Esophagus muscularis mucosa (tissue), 4 donors: ENCODE results near the gene RUSF1. TPM values are rescaled to one million over a fixed set of nuclear protein-coding genes. Genes with fewer than 3 reads are reported as not detected.

Experiments
- DNase-seq: peaks from one replicate; pipeline ENCODE4 v3.0.0-alpha.2; 2017; ENCODE audit errors: extremely low spot score
- H3K27ac ChIP-seq, 4 donors: fragments of 200-600 bp; sonication (generic); replicated peaks in 1 of 4; 1 replicate in 3 of 4; 2 replicates in 1 of 4; pipeline ENCODE4 v1.5.1; 2016 to 2019; ENCODE audit warnings: mild to moderate bottlenecking in 1 of 4
- H3K27me3 ChIP-seq, 4 donors: fragments of 200-600 bp; sonication (generic); one replicate each; pipeline versions ENCODE4 v1.5.1 to v1.6.0; 2016 to 2019
- H3K36me3 ChIP-seq, 4 donors: fragments of 200-600 bp; sonication (generic); one replicate each; pipeline ENCODE4 v1.5.1; 2016 to 2019
- H3K4me1 ChIP-seq, 4 donors: fragments of 200-600 bp; sonication (generic); one replicate each; pipeline ENCODE4 v1.5.1; 2016 to 2019
- H3K4me3 ChIP-seq, 4 donors: fragments of 200-600 bp; sonication (generic); 1 replicate in 2 of 4; 2 replicates in 2 of 4; pipeline ENCODE4 v1.5.1; 2016 to 2019; ENCODE audit warnings: mild to moderate bottlenecking in 4 of 4, moderate library complexity in 1 of 4
- H3K9me3 ChIP-seq, 4 donors: fragments of 200-600 bp; sonication (generic); 1 replicate in 3 of 4; 2 replicates in 1 of 4; pipeline ENCODE4 v1.5.1; 2016 to 2019
- EP300 ChIP-seq: sonication (generic); formaldehyde crosslinking; IDR thresholded peaks from one replicate; pipeline ENCODE4 v1.6.1; 2017; ENCODE audit warnings: antibody characterized with exemption
- POLR2A ChIP-seq: fragments of 450-650 bp; IDR thresholded peaks from one replicate; pipeline ENCODE4 v1.6.1; 2017; ENCODE audit warnings: antibody characterized with exemption, moderate library complexity, mild to moderate bottlenecking, low read depth
- POLR2AphosphoS5 ChIP-seq, 2 donors: sonication (generic); formaldehyde crosslinking; IDR thresholded peaks; one replicate each; pipeline ENCODE4 v1.6.1; 2017; ENCODE audit warnings: antibody characterized with exemption in 2 of 2
- WGBS: methylation state at CpG from one replicate; pipeline ENCODE4 v1.1.5; 2018; 5-methylcytosine and 5-hydroxymethylcytosine counted together
- intact Hi-C: fragments of 100-400 bp; cut with DNase I; formaldehyde crosslinking; loops from one replicate; pipeline ENCODE4 v1.15.1; 2023
- total RNA-seq, 4 donors: library from RNA; depleted of rRNA; stranded (reverse); fragments of >200 nt; gene quantifications; one replicate each; pipeline versions ENCODE4 v1.1.0 to v1.2.1, GENCODE V29; 2016
- TF ChIP-seq, protein P1 (sequence below), 3 experiments: fragments of 200-600 bp in 2 of 3; fragments of 450-650 bp in 1 of 3; sonication (generic) in 2 of 3; IDR thresholded peaks; one replicate each; pipeline ENCODE4 v1.5.1; 2017 to 2019; ENCODE audit warnings: antibody characterized with exemption in 3 of 3, mild to moderate bottlenecking in 2 of 3, moderate library complexity in 1 of 3

Gene RUSF1
- total RNA-seq, 4 donors from 2014 or later: 32.4 to 51.3 (median 43.6) TPM

DNA sequence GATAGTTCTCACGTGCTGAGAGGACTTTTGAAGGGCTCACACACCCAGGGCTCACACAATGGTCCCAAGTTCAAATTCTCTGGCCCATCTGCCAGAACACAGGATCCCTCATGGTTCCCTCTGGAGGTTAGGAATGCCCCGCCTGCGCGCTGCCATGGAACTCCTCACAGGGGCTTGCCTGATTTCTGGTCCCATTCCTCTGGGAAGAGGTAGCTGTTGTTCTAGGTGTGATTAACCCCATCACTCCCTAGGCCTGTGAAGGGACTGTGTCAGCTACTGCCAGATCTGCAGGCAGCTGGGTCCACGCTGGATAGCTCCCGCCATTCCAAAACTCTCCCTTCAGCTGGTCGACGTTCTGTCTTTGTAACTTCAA lies 51.2 kb downstream of the RUSF1 start:
- intact Hi-C loops: loop anchor here (10.0 kb wide), 1 partner anchor 408 kb away; no protein-coding TSS in a partner anchor
- H3K4me3 ChIP-seq: peak overlapping the region in 3 of 4 donors; percentile 72 to 96 (median 82)
- peaks cover 69 to 80% (median 73%) of the 10 kb centered on the region in 4 donors for H3K4me1 ChIP-seq
- no peaks in the 10 kb centered on the region for H3K27me3 ChIP-seq
- peak overlapping the region in 3 of 4 donors; percentile 98 to 99 (median 99) for H3K27ac ChIP-seq
- peaks cover under 1 to 8% (median 4%) of the 10 kb centered on the region in 4 donors for H3K36me3 ChIP-seq
- 73% methylated on average over 8 of the region's 8 CpGs for WGBS
- DNase-seq: no peak
- no peaks in the 10 kb centered on the region for H3K9me3 ChIP-seq
- TF ChIP-seq POLR2A: no peak
- TF ChIP-seq, protein P1, sequence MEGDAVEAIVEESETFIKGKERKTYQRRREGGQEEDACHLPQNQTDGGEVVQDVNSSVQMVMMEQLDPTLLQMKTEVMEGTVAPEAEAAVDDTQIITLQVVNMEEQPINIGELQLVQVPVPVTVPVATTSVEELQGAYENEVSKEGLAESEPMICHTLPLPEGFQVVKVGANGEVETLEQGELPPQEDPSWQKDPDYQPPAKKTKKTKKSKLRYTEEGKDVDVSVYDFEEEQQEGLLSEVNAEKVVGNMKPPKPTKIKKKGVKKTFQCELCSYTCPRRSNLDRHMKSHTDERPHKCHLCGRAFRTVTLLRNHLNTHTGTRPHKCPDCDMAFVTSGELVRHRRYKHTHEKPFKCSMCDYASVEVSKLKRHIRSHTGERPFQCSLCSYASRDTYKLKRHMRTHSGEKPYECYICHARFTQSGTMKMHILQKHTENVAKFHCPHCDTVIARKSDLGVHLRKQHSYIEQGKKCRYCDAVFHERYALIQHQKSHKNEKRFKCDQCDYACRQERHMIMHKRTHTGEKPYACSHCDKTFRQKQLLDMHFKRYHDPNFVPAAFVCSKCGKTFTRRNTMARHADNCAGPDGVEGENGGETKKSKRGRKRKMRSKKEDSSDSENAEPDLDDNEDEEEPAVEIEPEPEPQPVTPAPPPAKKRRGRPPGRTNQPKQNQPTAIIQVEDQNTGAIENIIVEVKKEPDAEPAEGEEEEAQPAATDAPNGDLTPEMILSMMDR (IDR thresholded peaks at IDR 0.05): no peak
- no peak for TF ChIP-seq EP300
- TF ChIP-seq POLR2AphosphoS5 (IDR thresholded peaks at IDR 0.05): no peak

GRCh38 chr16:31455601-31456314 lies 52.4 kb downstream of the RUSF1 start:
- H3K36me3 ChIP-seq: peaks cover 0 to 5% (median 2%) of the 10 kb centered on the region in 4 donors
- WGBS: 73% methylated on average over 17 of the region's 17 CpGs
- peak overlapping the region in 1 of 4 donors; percentile 33 for H3K27ac ChIP-seq
- H3K4me3 ChIP-seq: no peak overlapping the region
- no peaks in the 10 kb centered on the region for H3K27me3 ChIP-seq
- intact Hi-C loops: loop anchor here (10.0 kb wide), 1 partner anchor 409 kb away; no protein-coding TSS in a partner anchor
- peaks cover 76 to 85% (median 83%) of the 10 kb centered on the region in 4 donors for H3K4me1 ChIP-seq
- TF ChIP-seq EP300 (no peak), POLR2AphosphoS5 (IDR thresholded peaks at IDR 0.05) (no peak), POLR2A (no peak)
- TF ChIP-seq, protein P1 (IDR thresholded peaks at IDR 0.05): peak in 1 of 3 experiments; percentile 32
- H3K9me3 ChIP-seq: no peaks in the 10 kb centered on the region
- DNase-seq: no peak

DNA sequence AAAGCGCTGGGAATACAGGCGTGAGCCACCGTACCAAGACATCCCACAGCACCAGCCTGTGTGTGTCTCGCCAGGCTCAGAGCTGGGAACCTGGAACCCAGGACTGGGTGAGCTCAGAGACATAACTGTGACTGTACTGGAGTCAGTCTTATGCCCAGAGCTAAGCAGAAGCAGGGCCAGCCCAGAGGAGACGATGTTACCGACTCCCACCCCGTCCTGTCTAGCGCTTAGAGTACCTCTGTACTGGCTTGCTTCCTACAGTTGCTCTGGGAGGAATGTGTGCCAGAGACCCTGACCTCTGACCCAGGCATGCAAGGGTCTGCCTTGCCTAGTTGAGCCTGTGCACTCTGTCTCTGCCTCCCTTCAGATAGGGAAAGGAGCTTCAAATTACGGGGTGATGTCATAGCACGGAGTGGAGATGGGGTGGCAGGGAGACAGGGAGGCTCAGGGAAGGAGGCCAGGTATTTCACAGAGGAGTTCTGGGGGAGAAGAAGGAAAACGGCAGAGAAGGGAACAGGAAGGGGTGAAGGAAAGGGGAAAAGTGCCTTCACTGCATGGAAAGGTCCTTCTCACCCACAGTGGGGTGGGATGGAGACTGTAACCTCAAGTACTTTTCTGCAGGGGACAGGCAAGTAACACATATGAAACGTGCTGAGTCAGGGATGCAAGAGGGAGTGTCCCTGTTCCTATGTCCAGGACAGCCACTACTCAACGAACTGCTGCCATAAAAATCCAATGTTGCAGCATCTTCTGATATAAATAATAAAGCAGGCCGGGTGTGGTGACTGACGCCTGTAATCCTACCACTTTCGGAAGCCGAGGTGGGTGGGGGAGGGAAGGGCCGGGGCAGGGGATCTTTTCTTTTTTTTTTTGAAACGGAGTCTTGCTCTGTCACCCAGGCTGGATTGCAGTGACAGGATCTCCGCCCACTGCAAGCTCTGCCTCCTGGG lies 54.7 kb downstream of the RUSF1 start:
- Histone ChIP-seq H3K4me1 (peaks cover 68 to 78% (median 74%) of the 10 kb centered on the region in 4 donors), H3K27ac (peak overlapping the region; percentile 58 to 71 (median 66)), H3K27me3 (no peaks in the 10 kb centered on the region), H3K4me3 (no peak overlapping the region), H3K9me3 (no peaks in the 10 kb centered on the region), H3K36me3 (peaks cover 0 to 5% (median 2%) of the 10 kb centered on the region in 4 donors)
- TF ChIP-seq, protein P1 (IDR thresholded peaks at IDR 0.05): no peak
- TF ChIP-seq POLR2A (no peak), EP300 (no peak), POLR2AphosphoS5 (IDR thresholded peaks at IDR 0.05) (no peak)
- intact Hi-C loops: loop anchor here (10.0 kb wide), 1 partner anchor 411 kb away; no protein-coding TSS in a partner anchor
- WGBS: 37% methylated on average over 18 of the region's 20 CpGs
- no peak for DNase-seq

- no peaks in the 10 kb centered on the region for H3K9me3 ChIP-seq
- TF ChIP-seq, protein P1 (IDR thresholded peaks at IDR 0.05): no peak
- peak in 1 of 2 donors; percentile 29 for TF ChIP-seq POLR2AphosphoS5 (IDR thresholded peaks at IDR 0.05)
- H3K36me3 ChIP-seq: peaks cover 0 to 5% (median 2%) of the 10 kb centered on the region in 4 donors
- no peak overlapping the region for H3K4me3 ChIP-seq
- intact Hi-C loops: loop anchor here (10.0 kb wide), 1 partner anchor 412 kb away; no protein-coding TSS in a partner anchor
- no peaks in the 10 kb centered on the region for H3K27me3 ChIP-seq
- peak overlapping the region; percentile 58 to 71 (median 66) for H3K27ac ChIP-seq
- H3K4me1 ChIP-seq: peaks cover 64 to 70% (median 67%) of the 10 kb centered on the region in 4 donors
- DNase-seq: no peak
- WGBS: 57% methylated on average over 3 of the region's 3 CpGs
These were observed 55.5 kb downstream of the RUSF1 start for GRCh38 chr16:31452631-31453106.
